NCI-H1694 treated with DMSO at 0.1 percent for 48 hours (cell line): ENCODE measurements around the gene BTBD9.

Source experiments
- DNase-seq: peaks from one replicate; lab custom pipeline; 2025; lab: John Stamatoyannopoulos, UW

The BTBD9 gene

GRCh38 chr6:38639498-38640215 lies at the start of gene BTBD9:
TSS of gene BTBD9 (minus strand) at chr6:38639929.
- DNase-seq, result peak; percentile 41

GRCh38 chr6:38688579-38689087 lies 48.9 kb upstream of the BTBD9 start:
- no peak for DNase-seq

GRCh38 chr6:38687549-38687948 lies 47.8 kb upstream of the BTBD9 start:
- DNase-seq, result no peak

- DNase-seq, result no peak
Measured at GRCh38 chr6:38687043-38687353, 47.3 kb upstream of the BTBD9 start.

GRCh38 chr6:38686270-38687042 lies 46.7 kb upstream of the BTBD9 start:
- DNase-seq, result no peak

- no peak for DNase-seq
Measured at GRCh38 chr6:38684904-38685303, 45.2 kb upstream of the BTBD9 start.

- DNase-seq, result no peak
Measured at GRCh38 chr6:38684237-38684636, 44.5 kb upstream of the BTBD9 start.

GRCh38 chr6:38681850-38682249 lies 42.1 kb upstream of the BTBD9 start:
- no peak for DNase-seq

- DNase-seq, result no peak
Measured at GRCh38 chr6:38679668-38680067, 39.9 kb upstream of the BTBD9 start.

- no peak for DNase-seq
Measured at GRCh38 chr6:38678178-38678760, 38.5 kb upstream of the BTBD9 start.

GRCh38 chr6:38676974-38677544 lies 37.3 kb upstream of the BTBD9 start:
- no peak for DNase-seq

- no peak for DNase-seq
Measured at GRCh38 chr6:38676236-38676973, 36.7 kb upstream of the BTBD9 start.

GRCh38 chr6:38673397-38674165 lies 33.9 kb upstream of the BTBD9 start:
- DNase-seq, result no peak

GRCh38 chr6:38671885-38672467 lies 32.2 kb upstream of the BTBD9 start:
- DNase-seq, result peak; percentile 63

- no peak for DNase-seq
Measured at GRCh38 chr6:38658418-38659167, 18.9 kb upstream of the BTBD9 start.

- DNase-seq, result no peak
Measured at GRCh38 chr6:38656896-38657295, 17.2 kb upstream of the BTBD9 start.

- DNase-seq, result no peak
Measured at GRCh38 chr6:38654263-38654662, 14.5 kb upstream of the BTBD9 start.

GRCh38 chr6:38651121-38651784 lies 11.5 kb upstream of the BTBD9 start:
- no peak for DNase-seq

GRCh38 chr6:38650207-38650752 lies 10.6 kb upstream of the BTBD9 start:
- DNase-seq, result no peak
